GM12878 (cell line): ENCODE results near the gene PLEKHF1. TPM values are rescaled to one million over a fixed set of nuclear protein-coding genes. Genes with fewer than 3 reads are reported as not detected.
A peak's percentile ranks its signal among the peaks of the same experiment; 100 is the strongest.

Experiments used
- ASH2L ChIP-seq: fragments of 300-600, 200-600 bp; sonication (generic); IDR thresholded peaks from 2 replicates; pipeline ENCODE4 v1.6.1; 2017; ENCODE audit warnings: low read depth, mild to moderate bottlenecking, borderline replicate concordance
- CHD1 ChIP-seq: IDR thresholded peaks from 2 replicates; pipeline ENCODE4 v1.6.1; 2012; ENCODE audit warnings: low read depth, low read length, improper control_type of control experiment
- DPF2 ChIP-seq: fragments of 450-650 bp; IDR thresholded peaks from 2 replicates; pipeline ENCODE4 v1.6.1; 2017; ENCODE audit warnings: mild to moderate bottlenecking
- GATAD2B ChIP-seq: fragments of 450-650 bp; conservative IDR thresholded peaks from 2 replicates; pipeline ENCODE4 v1.6.1; 2017; ENCODE audit warnings: low read depth, mild to moderate bottlenecking, moderate library complexity
- IKZF2 ChIP-seq, 2 experiments: fragments of 450-650 bp; IDR thresholded peaks; 2 replicates each; pipeline ENCODE4 v1.6.1; 2017; ENCODE audit warnings: mild to moderate bottlenecking in 2 of 2, moderate library complexity in 2 of 2
- NR2F1 ChIP-seq: fragments of 450-650 bp; conservative IDR thresholded peaks from 2 replicates; pipeline ENCODE4 v1.6.1; 2017; ENCODE audit warnings: mild to moderate bottlenecking
- POLR2A ChIP-seq: IDR thresholded peaks from 2 replicates; pipeline ENCODE4 v1.6.1; 2011; ENCODE audit warnings: low read depth, mild to moderate bottlenecking, low read length
- POLR2AphosphoS5 ChIP-seq: IDR thresholded peaks from 2 replicates; pipeline ENCODE4 v1.6.1; 2011; ENCODE audit warnings: mild to moderate bottlenecking, low read length, inconsistent platforms
- SIX5 ChIP-seq: IDR thresholded peaks from 2 replicates; pipeline ENCODE4 v1.6.1; 2011; ENCODE audit warnings: mild to moderate bottlenecking, low read depth, low read length, moderate library complexity; ENCODE audit not compliant: severe bottlenecking
- SMARCA5 ChIP-seq: fragments of 450-650 bp; IDR thresholded peaks from 2 replicates; pipeline ENCODE4 v1.6.1; 2017; ENCODE audit warnings: mild to moderate bottlenecking
- TCF12 ChIP-seq: IDR thresholded peaks from 2 replicates; pipeline ENCODE4 v1.6.1; 2011; ENCODE audit warnings: low read depth, mild to moderate bottlenecking, low read length
- YY1 ChIP-seq: IDR thresholded peaks from 2 replicates; pipeline ENCODE4 v1.6.1; 2011; ENCODE audit warnings: low read depth, mild to moderate bottlenecking, low read length
- ZNF207 ChIP-seq: fragments of 450-650 bp; IDR thresholded peaks from 2 replicates; pipeline ENCODE4 v1.6.1; 2014; ENCODE audit warnings: antibody characterized with exemption, mild to moderate bottlenecking, borderline replicate concordance
- ZNF217 ChIP-seq: fragments of 450-650 bp; IDR thresholded peaks from 2 replicates; pipeline ENCODE4 v1.6.1; 2017; ENCODE audit warnings: antibody characterized with exemption, mild to moderate bottlenecking
- ZNF24 ChIP-seq: fragments of 450-650 bp; IDR thresholded peaks from 2 replicates; pipeline ENCODE4 v1.6.1; 2017; ENCODE audit warnings: antibody characterized with exemption, mild to moderate bottlenecking
- polyA plus RNA-seq, 11 experiments: library from polyadenylated mRNA; depleted of rRNA in 4 of 11; unstranded in 6 of 11; stranded (reverse) in 5 of 11; fragments of >200 nt; fragmentation: Nextera tagmentation in 4 of 11; fragmentation: Illumina TruSeq in 1 of 11; extraction: Ambion mirVana in 4 of 11; extraction: Trizol in 1 of 11; gene quantifications; 1 replicate in 1 of 11; 2 replicates in 10 of 11; pipeline versions ENCODE4 v1.2.1 to v1.2.3, GENCODE V29; 2011 to 2016; ENCODE audit warnings: inconsistent platforms in 2 of 11, missing spikeins in 2 of 11, low read depth in 1 of 11
- total RNA-seq, 4 experiments: library from RNA; depleted of rRNA in 3 of 4; stranded (reverse); fragments of >200 nt in 3 of 4; fragmentation: Illumina TruSeq in 1 of 4; extraction: Trizol in 1 of 4; gene quantifications; 2 replicates each; pipeline versions ENCODE4 v1.2.1 to v1.2.3, GENCODE V29; 2013 to 2021
- TF ChIP-seq, protein P1 (sequence below): fragments of 450-650 bp; IDR thresholded peaks from 2 replicates; pipeline ENCODE4 v1.6.1; 2016; ENCODE audit warnings: mild to moderate bottlenecking, moderate library complexity, borderline replicate concordance
- TF ChIP-seq, protein P2 (sequence below): fragments of 450-650 bp; IDR thresholded peaks from 2 replicates; pipeline ENCODE4 v1.6.1; 2017; ENCODE audit warnings: mild to moderate bottlenecking, moderate library complexity
- TF ChIP-seq, protein P3 (sequence below): fragments of 450-650 bp; IDR thresholded peaks from 2 replicates; pipeline ENCODE4 v1.6.1; 2017; ENCODE audit warnings: low read depth, mild to moderate bottlenecking, moderate library complexity
- TF ChIP-seq, protein P4 (sequence below): fragments of 450-650 bp; conservative IDR thresholded peaks from 2 replicates; pipeline ENCODE4 v1.6.1; 2017; ENCODE audit warnings: mild to moderate bottlenecking, moderate library complexity

PLEKHF1 gene
- total and polyA plus RNA-seq, 10 of the 15 experiments (the other 5 are each of a cell fraction or from before 2014, with no cell fraction given), result 0.10 to 20.3 (median 15.3) TPM

DNA sequence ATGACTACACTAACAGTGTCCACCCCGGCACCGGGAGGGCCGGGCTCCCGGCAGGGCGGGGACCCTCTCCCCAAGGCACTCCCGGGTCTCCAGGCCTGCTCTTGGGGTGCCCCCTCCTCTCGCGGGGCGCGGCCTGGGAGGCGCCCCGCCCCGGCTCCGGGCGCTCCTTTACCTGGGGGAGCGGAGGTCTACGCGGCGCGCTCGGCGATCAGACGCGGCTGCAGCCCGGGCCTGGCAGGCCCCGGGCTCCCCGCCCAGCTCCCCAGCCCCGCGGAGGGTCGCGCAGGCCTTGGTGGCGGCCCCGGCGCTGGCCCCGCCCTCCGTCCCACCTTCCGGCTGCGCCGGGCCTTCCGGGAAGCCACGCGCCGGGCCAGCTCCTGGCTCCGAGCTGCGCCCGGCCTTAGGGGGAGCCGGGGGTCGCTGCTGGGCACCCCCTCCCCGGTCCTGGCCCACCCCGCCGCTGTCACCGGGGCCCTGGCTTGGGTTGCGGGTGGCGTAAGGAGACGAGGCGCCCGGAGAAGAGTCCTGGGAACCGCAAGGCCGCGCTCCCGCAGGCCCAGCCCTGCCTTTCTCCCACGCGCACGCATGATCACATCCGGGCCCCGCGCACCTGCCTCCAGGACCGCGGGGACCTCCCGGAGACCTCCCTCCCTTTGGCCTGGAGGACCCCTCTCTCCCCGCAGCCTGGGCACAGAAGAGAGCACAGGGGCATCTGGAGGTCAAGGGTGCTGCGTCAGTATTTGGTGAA is 49.9 kb downstream of the PLEKHF1 start, which contains the start of gene C19orf12 (continued):
- TF ChIP-seq POLR2AphosphoS5 (peak; percentile 59; the same call in 1 of the 2 replicates), TCF12 (0 out of 2 replicates have a peak, but pooled peaks have one; percentile 31), ASH2L (peak; percentile 55; the same call in 1 of the 2 replicates), DPF2 (peak; percentile 68), ZNF217 (no peak), YY1 (peak; percentile 19; the same call in 1 of the 2 replicates), IKZF2 (IDR thresholded peaks at IDR 0.05) (0 out of 4 replicates have a peak, but pooled peaks of 1 of the 2 experiments have one; percentile 10), ZNF207 (no peak), SMARCA5 (no peak), GATAD2B (peak; percentile 94), POLR2A (peak; percentile 91), CHD1 (no peak), SIX5 (no peak), ZNF24 (no peak), NR2F1 (peak; percentile 80)
- TF ChIP-seq, protein P1, sequence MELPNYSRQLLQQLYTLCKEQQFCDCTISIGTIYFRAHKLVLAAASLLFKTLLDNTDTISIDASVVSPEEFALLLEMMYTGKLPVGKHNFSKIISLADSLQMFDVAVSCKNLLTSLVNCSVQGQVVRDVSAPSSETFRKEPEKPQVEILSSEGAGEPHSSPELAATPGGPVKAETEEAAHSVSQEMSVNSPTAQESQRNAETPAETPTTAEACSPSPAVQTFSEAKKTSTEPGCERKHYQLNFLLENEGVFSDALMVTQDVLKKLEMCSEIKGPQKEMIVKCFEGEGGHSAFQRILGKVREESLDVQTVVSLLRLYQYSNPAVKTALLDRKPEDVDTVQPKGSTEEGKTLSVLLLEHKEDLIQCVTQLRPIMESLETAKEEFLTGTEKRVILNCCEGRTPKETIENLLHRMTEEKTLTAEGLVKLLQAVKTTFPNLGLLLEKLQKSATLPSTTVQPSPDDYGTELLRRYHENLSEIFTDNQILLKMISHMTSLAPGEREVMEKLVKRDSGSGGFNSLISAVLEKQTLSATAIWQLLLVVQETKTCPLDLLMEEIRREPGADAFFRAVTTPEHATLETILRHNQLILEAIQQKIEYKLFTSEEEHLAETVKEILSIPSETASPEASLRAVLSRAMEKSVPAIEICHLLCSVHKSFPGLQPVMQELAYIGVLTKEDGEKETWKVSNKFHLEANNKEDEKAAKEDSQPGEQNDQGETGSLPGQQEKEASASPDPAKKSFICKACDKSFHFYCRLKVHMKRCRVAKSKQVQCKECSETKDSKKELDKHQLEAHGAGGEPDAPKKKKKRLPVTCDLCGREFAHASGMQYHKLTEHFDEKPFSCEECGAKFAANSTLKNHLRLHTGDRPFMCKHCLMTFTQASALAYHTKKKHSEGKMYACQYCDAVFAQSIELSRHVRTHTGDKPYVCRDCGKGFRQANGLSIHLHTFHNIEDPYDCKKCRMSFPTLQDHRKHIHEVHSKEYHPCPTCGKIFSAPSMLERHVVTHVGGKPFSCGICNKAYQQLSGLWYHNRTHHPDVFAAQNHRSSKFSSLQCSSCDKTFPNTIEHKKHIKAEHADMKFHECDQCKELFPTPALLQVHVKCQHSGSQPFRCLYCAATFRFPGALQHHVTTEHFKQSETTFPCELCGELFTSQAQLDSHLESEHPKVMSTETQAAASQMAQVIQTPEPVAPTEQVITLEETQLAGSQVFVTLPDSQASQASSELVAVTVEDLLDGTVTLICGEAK, result peak; percentile 68; the same call in 1 of the 2 replicates
- TF ChIP-seq, protein P2, sequence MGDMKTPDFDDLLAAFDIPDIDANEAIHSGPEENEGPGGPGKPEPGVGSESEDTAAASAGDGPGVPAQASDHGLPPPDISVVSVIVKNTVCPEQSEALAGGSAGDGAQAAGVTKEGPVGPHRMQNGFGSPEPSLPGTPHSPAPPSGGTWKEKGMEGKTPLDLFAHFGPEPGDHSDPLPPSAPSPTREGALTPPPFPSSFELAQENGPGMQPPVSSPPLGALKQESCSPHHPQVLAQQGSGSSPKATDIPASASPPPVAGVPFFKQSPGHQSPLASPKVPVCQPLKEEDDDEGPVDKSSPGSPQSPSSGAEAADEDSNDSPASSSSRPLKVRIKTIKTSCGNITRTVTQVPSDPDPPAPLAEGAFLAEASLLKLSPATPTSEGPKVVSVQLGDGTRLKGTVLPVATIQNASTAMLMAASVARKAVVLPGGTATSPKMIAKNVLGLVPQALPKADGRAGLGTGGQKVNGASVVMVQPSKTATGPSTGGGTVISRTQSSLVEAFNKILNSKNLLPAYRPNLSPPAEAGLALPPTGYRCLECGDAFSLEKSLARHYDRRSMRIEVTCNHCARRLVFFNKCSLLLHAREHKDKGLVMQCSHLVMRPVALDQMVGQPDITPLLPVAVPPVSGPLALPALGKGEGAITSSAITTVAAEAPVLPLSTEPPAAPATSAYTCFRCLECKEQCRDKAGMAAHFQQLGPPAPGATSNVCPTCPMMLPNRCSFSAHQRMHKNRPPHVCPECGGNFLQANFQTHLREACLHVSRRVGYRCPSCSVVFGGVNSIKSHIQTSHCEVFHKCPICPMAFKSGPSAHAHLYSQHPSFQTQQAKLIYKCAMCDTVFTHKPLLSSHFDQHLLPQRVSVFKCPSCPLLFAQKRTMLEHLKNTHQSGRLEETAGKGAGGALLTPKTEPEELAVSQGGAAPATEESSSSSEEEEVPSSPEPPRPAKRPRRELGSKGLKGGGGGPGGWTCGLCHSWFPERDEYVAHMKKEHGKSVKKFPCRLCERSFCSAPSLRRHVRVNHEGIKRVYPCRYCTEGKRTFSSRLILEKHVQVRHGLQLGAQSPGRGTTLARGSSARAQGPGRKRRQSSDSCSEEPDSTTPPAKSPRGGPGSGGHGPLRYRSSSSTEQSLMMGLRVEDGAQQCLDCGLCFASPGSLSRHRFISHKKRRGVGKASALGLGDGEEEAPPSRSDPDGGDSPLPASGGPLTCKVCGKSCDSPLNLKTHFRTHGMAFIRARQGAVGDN, result peak; percentile 75
- TF ChIP-seq, protein P3, sequence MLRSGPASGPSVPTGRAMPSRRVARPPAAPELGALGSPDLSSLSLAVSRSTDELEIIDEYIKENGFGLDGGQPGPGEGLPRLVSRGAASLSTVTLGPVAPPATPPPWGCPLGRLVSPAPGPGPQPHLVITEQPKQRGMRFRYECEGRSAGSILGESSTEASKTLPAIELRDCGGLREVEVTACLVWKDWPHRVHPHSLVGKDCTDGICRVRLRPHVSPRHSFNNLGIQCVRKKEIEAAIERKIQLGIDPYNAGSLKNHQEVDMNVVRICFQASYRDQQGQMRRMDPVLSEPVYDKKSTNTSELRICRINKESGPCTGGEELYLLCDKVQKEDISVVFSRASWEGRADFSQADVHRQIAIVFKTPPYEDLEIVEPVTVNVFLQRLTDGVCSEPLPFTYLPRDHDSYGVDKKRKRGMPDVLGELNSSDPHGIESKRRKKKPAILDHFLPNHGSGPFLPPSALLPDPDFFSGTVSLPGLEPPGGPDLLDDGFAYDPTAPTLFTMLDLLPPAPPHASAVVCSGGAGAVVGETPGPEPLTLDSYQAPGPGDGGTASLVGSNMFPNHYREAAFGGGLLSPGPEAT, result 0 out of 2 replicates have a peak, but pooled peaks have one; percentile 21
- TF ChIP-seq, protein P4, sequence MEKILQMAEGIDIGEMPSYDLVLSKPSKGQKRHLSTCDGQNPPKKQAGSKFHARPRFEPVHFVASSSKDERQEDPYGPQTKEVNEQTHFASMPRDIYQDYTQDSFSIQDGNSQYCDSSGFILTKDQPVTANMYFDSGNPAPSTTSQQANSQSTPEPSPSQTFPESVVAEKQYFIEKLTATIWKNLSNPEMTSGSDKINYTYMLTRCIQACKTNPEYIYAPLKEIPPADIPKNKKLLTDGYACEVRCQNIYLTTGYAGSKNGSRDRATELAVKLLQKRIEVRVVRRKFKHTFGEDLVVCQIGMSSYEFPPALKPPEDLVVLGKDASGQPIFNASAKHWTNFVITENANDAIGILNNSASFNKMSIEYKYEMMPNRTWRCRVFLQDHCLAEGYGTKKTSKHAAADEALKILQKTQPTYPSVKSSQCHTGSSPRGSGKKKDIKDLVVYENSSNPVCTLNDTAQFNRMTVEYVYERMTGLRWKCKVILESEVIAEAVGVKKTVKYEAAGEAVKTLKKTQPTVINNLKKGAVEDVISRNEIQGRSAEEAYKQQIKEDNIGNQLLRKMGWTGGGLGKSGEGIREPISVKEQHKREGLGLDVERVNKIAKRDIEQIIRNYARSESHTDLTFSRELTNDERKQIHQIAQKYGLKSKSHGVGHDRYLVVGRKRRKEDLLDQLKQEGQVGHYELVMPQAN, result peak; percentile 59; the same call in 1 of the 2 replicates
